NOMO-1 treated with DMSO at 0.1 percent for 48 hours (cell line): Measurements from ENCODE around the gene MYO1F.
"Not testable (repeated sequence)": the region's sequence is repeated elsewhere in the genome, so short reads cannot be mapped to it uniquely, and the experiment has no call there.

Experiments
- DNase-seq: peaks from one replicate; lab custom pipeline; 2025; ENCODE audit not compliant: unreplicated experiment; lab: John Stamatoyannopoulos, UW

Gene MYO1F

GRCh38 chr19:8577247-8577646, at the start of gene MYO1F:
TSS of gene MYO1F (minus strand) at chr19:8577442. CDS start at chr19:8577309, 133 bp downstream.
- DNase-seq, result peak; percentile 62

GRCh38 chr19:8626842-8627241, 49.6 kb upstream of the MYO1F start:
- DNase-seq, result no peak

- not testable (repeated sequence) for DNase-seq
Measured at GRCh38 chr19:8622886-8623285, 45.6 kb upstream of the MYO1F start.

GRCh38 chr19:8618751-8619150, 41.5 kb upstream of the MYO1F start:
- DNase-seq, result no peak

- DNase-seq, result no peak
Measured at GRCh38 chr19:8617984-8618383, 40.7 kb upstream of the MYO1F start.

- DNase-seq, result not testable (repeated sequence)
Measured at GRCh38 chr19:8617325-8617724, 40.1 kb upstream of the MYO1F start.

GRCh38 chr19:8616861-8617260, 39.6 kb upstream of the MYO1F start:
- no peak for DNase-seq

GRCh38 chr19:8615813-8616596, 38.8 kb upstream of the MYO1F start:
- DNase-seq, result peak; percentile 66

- DNase-seq, result no peak
Measured at GRCh38 chr19:8615024-8615423, 37.8 kb upstream of the MYO1F start.

- DNase-seq, result no peak
Measured at GRCh38 chr19:8614455-8614854, 37.2 kb upstream of the MYO1F start.

GRCh38 chr19:8612807-8613171, 35.5 kb upstream of the MYO1F start:
- DNase-seq, result no peak

- no peak for DNase-seq
Measured at GRCh38 chr19:8611877-8612806, 34.9 kb upstream of the MYO1F start.

- DNase-seq, result no peak
Measured at GRCh38 chr19:8611391-8611876, 34.2 kb upstream of the MYO1F start.

- no peak for DNase-seq
Measured at GRCh38 chr19:8610936-8611300, 33.7 kb upstream of the MYO1F start.

GRCh38 chr19:8610041-8610935, 33.0 kb upstream of the MYO1F start, which contains the start of gene ADAMTS10:
TSS of gene ADAMTS10 (minus strand) at chr19:8610715. CDS start at chr19:8605710, 5,005 bp downstream.
- DNase-seq, result no peak

- DNase-seq, result peak; percentile 14
Measured at GRCh38 chr19:8609279-8610040, 32.2 kb upstream of the MYO1F start.

GRCh38 chr19:8608941-8609278, 31.7 kb upstream of the MYO1F start:
- no peak for DNase-seq

GRCh38 chr19:8607386-8607785, 30.1 kb upstream of the MYO1F start:
- no peak for DNase-seq

- DNase-seq, result no peak
Measured at GRCh38 chr19:8605514-8605913, 28.3 kb upstream of the MYO1F start.

- DNase-seq, result no peak
Measured at GRCh38 chr19:8601796-8602195, 24.6 kb upstream of the MYO1F start.
